Measurements from ENCODE around the gene SELENOM. TPM values are rescaled to one million over a fixed set of nuclear protein-coding genes. Genes with fewer than 3 reads are reported as not detected.

SELENOM gene
- total RNA-seq, 1 donor from 2014 or later, result 157 TPM

DNA sequence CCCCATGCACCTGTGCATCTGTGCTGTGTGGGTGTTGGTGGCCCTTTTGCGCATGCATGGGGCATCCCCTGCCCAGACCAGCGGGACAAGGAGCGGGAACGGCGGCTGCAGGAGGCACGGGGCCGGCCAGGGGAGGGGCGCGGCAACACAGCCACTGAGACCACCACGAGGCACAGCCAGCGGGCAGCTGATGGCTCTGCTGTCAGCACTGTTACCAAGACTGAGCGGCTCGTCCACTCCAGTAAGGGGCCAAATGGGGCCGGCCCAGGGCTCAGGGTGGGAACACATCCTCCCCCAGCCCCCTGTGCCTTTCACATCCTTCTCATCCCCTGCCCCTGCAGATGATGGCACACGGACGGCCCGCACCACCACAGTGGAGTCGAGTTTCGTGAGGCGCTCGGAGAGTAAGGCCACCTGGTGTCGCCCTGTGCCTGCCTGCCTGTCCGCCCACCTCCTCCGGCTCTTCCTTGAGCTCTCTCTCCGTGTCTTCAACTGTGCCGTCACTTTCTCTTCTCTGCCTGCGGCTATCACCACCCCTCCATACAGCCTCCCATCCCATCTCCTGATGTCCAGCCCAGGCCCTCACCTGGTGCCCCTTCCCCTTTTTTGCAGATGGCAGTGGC is 10.6 kb downstream of the SELENOM start:
- H3K9me3 ChIP-seq (ENCODE audit: insufficient read depth, low read depth, low read length), result no peaks in the 10 kb centered on the region
- no peak overlapping the region for H2AFZ ChIP-seq (ENCODE audit: low read depth, low read length)
- Mint-ChIP-seq H3K9me3 (ENCODE audit: unreplicated experiment) (no peaks in the 10 kb centered on the region), H3K36me3 (ENCODE audit: low read depth, unreplicated experiment) (peaks cover 31% of the 10 kb centered on the region), H3K4me1 (ENCODE audit: low read depth, unreplicated experiment) (peaks cover 2% of the 10 kb centered on the region), H3K27ac (ENCODE audit: unreplicated experiment) (no peak overlapping the region), H3K27me3 (ENCODE audit: low read depth, unreplicated experiment) (no peaks in the 10 kb centered on the region), H3K4me3 (ENCODE audit: unreplicated experiment) (no peak overlapping the region)
- no peak overlapping the region for H3K9ac ChIP-seq (ENCODE audit: low read length)
- no peaks in the 10 kb centered on the region for H3K4me1 ChIP-seq (ENCODE audit: insufficient read depth, low read length)
- TF ChIP-seq, protein P1, sequence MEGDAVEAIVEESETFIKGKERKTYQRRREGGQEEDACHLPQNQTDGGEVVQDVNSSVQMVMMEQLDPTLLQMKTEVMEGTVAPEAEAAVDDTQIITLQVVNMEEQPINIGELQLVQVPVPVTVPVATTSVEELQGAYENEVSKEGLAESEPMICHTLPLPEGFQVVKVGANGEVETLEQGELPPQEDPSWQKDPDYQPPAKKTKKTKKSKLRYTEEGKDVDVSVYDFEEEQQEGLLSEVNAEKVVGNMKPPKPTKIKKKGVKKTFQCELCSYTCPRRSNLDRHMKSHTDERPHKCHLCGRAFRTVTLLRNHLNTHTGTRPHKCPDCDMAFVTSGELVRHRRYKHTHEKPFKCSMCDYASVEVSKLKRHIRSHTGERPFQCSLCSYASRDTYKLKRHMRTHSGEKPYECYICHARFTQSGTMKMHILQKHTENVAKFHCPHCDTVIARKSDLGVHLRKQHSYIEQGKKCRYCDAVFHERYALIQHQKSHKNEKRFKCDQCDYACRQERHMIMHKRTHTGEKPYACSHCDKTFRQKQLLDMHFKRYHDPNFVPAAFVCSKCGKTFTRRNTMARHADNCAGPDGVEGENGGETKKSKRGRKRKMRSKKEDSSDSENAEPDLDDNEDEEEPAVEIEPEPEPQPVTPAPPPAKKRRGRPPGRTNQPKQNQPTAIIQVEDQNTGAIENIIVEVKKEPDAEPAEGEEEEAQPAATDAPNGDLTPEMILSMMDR (IDR thresholded peaks at IDR 0.05; ENCODE audit: insufficient read depth, low read depth, low read length), result no peak
- TF ChIP-seq EZH2 (IDR thresholded peaks at IDR 0.05; ENCODE audit: insufficient read depth, low read length), result no peak
- H3K27ac ChIP-seq (ENCODE audit: low read depth, low read length), result no peak overlapping the region
- no peaks in the 10 kb centered on the region for H3K27me3 ChIP-seq (ENCODE audit: insufficient read depth, low read length)
- H3K36me3 ChIP-seq (ENCODE audit: insufficient read depth, low read length), result peaks cover 46% of the 10 kb centered on the region
- H4K20me1 ChIP-seq (ENCODE audit: insufficient read depth, low read length), result peaks cover 62% of the 10 kb centered on the region
- DNase-seq (ENCODE audit: low read depth) (no peak), FAIRE-seq (no peak)
- H3K4me3 ChIP-seq (ENCODE audit: insufficient read depth, low read depth, low read length), result no peak overlapping the region
- H3K79me2 ChIP-seq (ENCODE audit: insufficient read depth, low read length), result no peaks in the 10 kb centered on the region
- H3K4me2 ChIP-seq (ENCODE audit: low read length), result no peak overlapping the region

DNA sequence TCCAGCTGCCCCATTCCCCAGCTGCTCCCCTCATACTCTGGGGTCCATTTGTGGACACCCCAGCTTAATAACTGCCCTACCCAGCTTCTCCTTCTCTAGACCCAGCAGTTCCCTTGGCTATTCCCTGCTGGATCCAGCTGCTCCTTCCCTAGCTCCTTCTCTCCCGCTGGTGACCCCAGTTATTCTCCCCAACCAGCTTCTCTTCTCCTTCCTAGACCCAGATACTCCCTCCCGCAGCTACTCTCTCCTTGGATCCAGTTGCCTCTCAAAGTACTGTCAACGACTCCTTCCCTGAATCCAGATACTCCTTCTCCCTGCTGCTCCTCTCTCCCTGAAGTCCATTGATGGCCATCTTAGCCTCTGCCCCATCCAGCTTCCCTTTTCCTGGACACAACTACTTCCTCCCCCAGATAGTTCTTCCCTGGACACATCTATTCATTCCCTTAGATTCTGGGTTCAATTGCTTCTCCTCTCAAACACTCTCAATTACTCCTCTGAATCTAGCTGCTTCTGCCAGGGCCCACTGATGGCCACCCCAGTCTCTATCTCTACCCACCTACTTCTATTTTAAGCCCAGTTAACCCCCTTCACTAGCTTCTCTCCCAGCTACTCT is 11.6 kb downstream of the SELENOM start:
- Mint-ChIP-seq H3K9me3 (ENCODE audit: unreplicated experiment) (no peaks in the 10 kb centered on the region), H3K4me3 (ENCODE audit: unreplicated experiment) (no peak overlapping the region), H3K36me3 (ENCODE audit: low read depth, unreplicated experiment) (peaks cover 29% of the 10 kb centered on the region), H3K4me1 (ENCODE audit: low read depth, unreplicated experiment) (no peaks in the 10 kb centered on the region), H3K27me3 (ENCODE audit: low read depth, unreplicated experiment) (no peaks in the 10 kb centered on the region), H3K27ac (ENCODE audit: unreplicated experiment) (no peak overlapping the region)
- no peak for DNase-seq (ENCODE audit: low read depth)
- Histone ChIP-seq H3K4me2 (ENCODE audit: low read length) (no peak overlapping the region), H3K4me1 (ENCODE audit: insufficient read depth, low read length) (no peaks in the 10 kb centered on the region), H2AFZ (ENCODE audit: low read depth, low read length) (no peak overlapping the region), H3K27ac (ENCODE audit: low read depth, low read length) (no peak overlapping the region), H3K9ac (ENCODE audit: low read length) (no peak overlapping the region), H3K79me2 (ENCODE audit: insufficient read depth, low read length) (no peaks in the 10 kb centered on the region), H3K9me3 (ENCODE audit: insufficient read depth, low read depth, low read length) (no peaks in the 10 kb centered on the region), H4K20me1 (ENCODE audit: insufficient read depth, low read length) (peaks cover 64% of the 10 kb centered on the region), H3K27me3 (ENCODE audit: insufficient read depth, low read length) (no peaks in the 10 kb centered on the region), H3K36me3 (ENCODE audit: insufficient read depth, low read length) (peaks cover 48% of the 10 kb centered on the region), H3K4me3 (ENCODE audit: insufficient read depth, low read depth, low read length) (no peak overlapping the region)
- FAIRE-seq, result no peak
- TF ChIP-seq, protein P1 (IDR thresholded peaks at IDR 0.05; ENCODE audit: insufficient read depth, low read depth, low read length), result no peak
- TF ChIP-seq EZH2 (IDR thresholded peaks at IDR 0.05; ENCODE audit: insufficient read depth, low read length), result no peak

DNA sequence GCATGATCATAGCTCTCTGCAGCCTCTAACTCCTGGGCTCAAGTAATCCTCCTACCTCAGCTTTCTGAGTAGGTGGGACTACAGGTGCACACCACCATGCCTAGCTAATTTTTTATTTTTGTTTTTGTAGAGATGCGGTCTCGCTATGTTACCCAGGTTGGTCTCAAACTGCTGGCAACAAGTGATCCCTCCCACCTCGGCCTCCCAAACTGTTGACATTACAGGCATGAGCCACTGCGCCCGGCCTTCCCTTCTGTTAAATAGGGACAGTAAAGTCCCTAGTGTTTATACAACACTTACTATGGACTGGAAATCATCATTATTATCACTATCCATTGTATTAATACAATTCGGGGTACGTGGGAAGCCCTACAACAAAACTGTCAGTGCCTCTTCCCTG is 12.6 kb downstream of the SELENOM start:
- no peak overlapping the region for H3K4me3 Mint-ChIP-seq (ENCODE audit: unreplicated experiment)
- no peak overlapping the region for H3K27ac Mint-ChIP-seq (ENCODE audit: unreplicated experiment)
- no peaks in the 10 kb centered on the region for H3K4me1 Mint-ChIP-seq (ENCODE audit: low read depth, unreplicated experiment)
- H3K79me2 ChIP-seq (ENCODE audit: insufficient read depth, low read length), result no peaks in the 10 kb centered on the region
- H3K9me3 Mint-ChIP-seq (ENCODE audit: unreplicated experiment), result no peaks in the 10 kb centered on the region
- TF ChIP-seq, protein P1 (IDR thresholded peaks at IDR 0.05; ENCODE audit: insufficient read depth, low read depth, low read length), result no peak
- no peak for TF ChIP-seq EZH2 (IDR thresholded peaks at IDR 0.05; ENCODE audit: insufficient read depth, low read length)
- H3K27me3 Mint-ChIP-seq (ENCODE audit: low read depth, unreplicated experiment), result no peaks in the 10 kb centered on the region
- H3K27me3 ChIP-seq (ENCODE audit: insufficient read depth, low read length), result no peaks in the 10 kb centered on the region
- no peak overlapping the region for H3K4me2 ChIP-seq (ENCODE audit: low read length)
- peaks cover 48% of the 10 kb centered on the region for H3K36me3 ChIP-seq (ENCODE audit: insufficient read depth, low read length)
- H3K27ac ChIP-seq (ENCODE audit: low read depth, low read length), result no peak overlapping the region
- H3K4me1 ChIP-seq (ENCODE audit: insufficient read depth, low read length), result no peaks in the 10 kb centered on the region
- H3K9me3 ChIP-seq (ENCODE audit: insufficient read depth, low read depth, low read length), result no peaks in the 10 kb centered on the region
- FAIRE-seq (no peak), DNase-seq (ENCODE audit: low read depth) (no peak)
- H3K36me3 Mint-ChIP-seq (ENCODE audit: low read depth, unreplicated experiment), result peaks cover 29% of the 10 kb centered on the region
- H2AFZ ChIP-seq (ENCODE audit: low read depth, low read length), result no peak overlapping the region
- no peak overlapping the region for H3K9ac ChIP-seq (ENCODE audit: low read length)
- H3K4me3 ChIP-seq (ENCODE audit: insufficient read depth, low read depth, low read length), result no peak overlapping the region
- peaks cover 63% of the 10 kb centered on the region for H4K20me1 ChIP-seq (ENCODE audit: insufficient read depth, low read length)
